Measurements from ENCODE around the gene ACSM4. TPM values are rescaled to one million over a fixed set of nuclear protein-coding genes. Genes with fewer than 3 reads are reported as not detected.
A peak's percentile ranks its signal among the peaks of the same experiment; 100 is the strongest.

ACSM4 gene
- total and polyA plus RNA-seq, 2 donors (not counting 1 experiment from before 2014, with no cell fraction given), result not detected

DNA sequence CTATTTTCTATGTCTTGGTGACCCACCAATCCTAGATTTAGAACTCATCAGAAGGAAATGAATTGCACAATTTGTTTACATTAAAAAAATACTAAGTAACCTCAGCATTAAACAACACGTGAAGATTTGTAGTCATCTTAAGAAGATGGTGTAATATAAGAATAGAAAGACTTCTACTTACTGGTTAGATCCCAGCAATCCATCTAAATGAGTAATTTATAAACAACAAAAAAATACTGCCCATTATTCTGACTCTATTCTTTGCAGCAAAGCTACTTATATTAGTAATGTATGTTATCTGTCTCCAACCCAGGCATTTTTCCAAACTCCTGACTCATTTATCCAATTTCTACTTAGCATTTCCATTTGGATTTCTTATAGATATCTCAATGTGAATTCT is 72.3 kb downstream of the ACSM4 start:
- H4K20me1 ChIP-seq (ENCODE audit: control insufficient read depth, extremely low read depth, insufficient read depth, low read length), result no peaks in the 10 kb centered on the region
- H3K4me2 ChIP-seq (ENCODE audit: extremely low read depth, insufficient read depth, low read length), result no peak overlapping the region
- no peak overlapping the region for H2AFZ ChIP-seq (ENCODE audit: low read length)
- DNase-seq (ENCODE audit: low read depth in 2 of 2), result peak; percentile 7 to 12
- no peaks in the 10 kb centered on the region for H3K4me1 ChIP-seq (ENCODE audit: control insufficient read depth, extremely low read depth, insufficient read depth, low read length)
- H3K4me3 ChIP-seq (replicated peaks in 1 of 4; ENCODE audit: control extremely low read depth in 1 of 4, insufficient read depth in 1 of 4, low read depth in 3 of 4, low read length in 4 of 4), result no peak overlapping the region
- no peaks in the 10 kb centered on the region for H3K79me2 ChIP-seq (ENCODE audit: control insufficient read depth, insufficient read depth, low read length)
- no peaks in the 10 kb centered on the region for H3K27me3 ChIP-seq (ENCODE audit: control insufficient read depth, insufficient read depth, low read length)
- H3K9me3 ChIP-seq (ENCODE audit: control insufficient read depth, insufficient read depth, low read depth, low read length), result no peaks in the 10 kb centered on the region
- no peak overlapping the region for H3K9ac ChIP-seq (ENCODE audit: insufficient read depth, low read length)
- no peaks in the 10 kb centered on the region for H3K36me3 ChIP-seq (ENCODE audit: control insufficient read depth, insufficient read depth, low read length)
- no peak for TF ChIP-seq EZH2 (IDR thresholded peaks at IDR 0.05; ENCODE audit: low read length, missing control alignments)
- TF ChIP-seq, protein P1, sequence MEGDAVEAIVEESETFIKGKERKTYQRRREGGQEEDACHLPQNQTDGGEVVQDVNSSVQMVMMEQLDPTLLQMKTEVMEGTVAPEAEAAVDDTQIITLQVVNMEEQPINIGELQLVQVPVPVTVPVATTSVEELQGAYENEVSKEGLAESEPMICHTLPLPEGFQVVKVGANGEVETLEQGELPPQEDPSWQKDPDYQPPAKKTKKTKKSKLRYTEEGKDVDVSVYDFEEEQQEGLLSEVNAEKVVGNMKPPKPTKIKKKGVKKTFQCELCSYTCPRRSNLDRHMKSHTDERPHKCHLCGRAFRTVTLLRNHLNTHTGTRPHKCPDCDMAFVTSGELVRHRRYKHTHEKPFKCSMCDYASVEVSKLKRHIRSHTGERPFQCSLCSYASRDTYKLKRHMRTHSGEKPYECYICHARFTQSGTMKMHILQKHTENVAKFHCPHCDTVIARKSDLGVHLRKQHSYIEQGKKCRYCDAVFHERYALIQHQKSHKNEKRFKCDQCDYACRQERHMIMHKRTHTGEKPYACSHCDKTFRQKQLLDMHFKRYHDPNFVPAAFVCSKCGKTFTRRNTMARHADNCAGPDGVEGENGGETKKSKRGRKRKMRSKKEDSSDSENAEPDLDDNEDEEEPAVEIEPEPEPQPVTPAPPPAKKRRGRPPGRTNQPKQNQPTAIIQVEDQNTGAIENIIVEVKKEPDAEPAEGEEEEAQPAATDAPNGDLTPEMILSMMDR (conservative IDR thresholded peaks at IDR 0.05 in 1 of 2, IDR thresholded peaks at IDR 0.05 in 1 of 2; ENCODE audit: low read depth in 1 of 2, low read length in 2 of 2), result no peak
- H3K27ac ChIP-seq (ENCODE audit: insufficient read depth, low read length), result no peak overlapping the region

Other genes with a start within 250 kb of the ACSM4 start
- 997 and 1,549 TPM in 2 replicates for gene C1S, start 243.4 kb upstream of the ACSM4 start, total RNA-seq
- gene C1S, start 243.4 kb upstream of the ACSM4 start, polyA plus RNA-seq, result 265 and 507 TPM in 2 replicates
- gene C1R, start 211.6 kb upstream of the ACSM4 start, total RNA-seq, result 407 and 650 TPM in 2 replicates
- 284 and 617 TPM in 2 replicates for gene C1R, start 211.6 kb upstream of the ACSM4 start, polyA plus RNA-seq
- gene C1RL, start 194.9 kb upstream of the ACSM4 start, total RNA-seq, result 34.4 and 64.9 TPM in 2 replicates
- 26.8 and 46.2 TPM in 2 replicates for gene C1RL, start 194.9 kb upstream of the ACSM4 start, polyA plus RNA-seq
- 0.26 TPM in 1 of 2 replicates, not detected in the other for gene RBP5, start 175.2 kb upstream of the ACSM4 start, total RNA-seq
- gene RBP5, start 175.2 kb upstream of the ACSM4 start, polyA plus RNA-seq, result not detected in 2 replicates
- 9.5 and 23.5 TPM in 2 replicates for gene CLSTN3, start 173.7 kb upstream of the ACSM4 start, total RNA-seq
- 8.3 and 11.9 TPM in 2 replicates for gene CLSTN3, start 173.7 kb upstream of the ACSM4 start, polyA plus RNA-seq
- gene PEX5, start 114.4 kb upstream of the ACSM4 start, total RNA-seq, result 23.3 and 28.0 TPM in 2 replicates
- 14.4 and 18.7 TPM in 2 replicates for gene PEX5, start 114.4 kb upstream of the ACSM4 start, polyA plus RNA-seq
- gene CD163L1, start 140.1 kb downstream of the ACSM4 start, total RNA-seq, result 0.33 TPM in 1 of 2 replicates, not detected in the other
- gene CD163L1, start 140.1 kb downstream of the ACSM4 start, polyA plus RNA-seq, result 0.28 and 0.78 TPM in 2 replicates
- gene CD163, start 199.7 kb downstream of the ACSM4 start, total RNA-seq, result 0.26 TPM in 1 of 2 replicates, not detected in the other
- 0.03 TPM in 1 of 2 replicates, not detected in the other for gene CD163, start 199.7 kb downstream of the ACSM4 start, polyA plus RNA-seq